K562 (cell line): ENCODE data around the gene METAP1D. TPM values are rescaled to one million over a fixed set of nuclear protein-coding genes. Genes with fewer than 3 reads are reported as not detected.

Experiments used
- CHCHD3 ChIP-seq: fragments of 250-450 bp; sonication (Bioruptor Pico); IDR thresholded peaks from 2 replicates; pipeline ENCODE4 v2.1.2; 2022; ENCODE audit warnings: mild to moderate bottlenecking
- CREB3L1 ChIP-seq: fragments of 450-650 bp; IDR thresholded peaks from 2 replicates; pipeline ENCODE4 v1.6.1; 2014; ENCODE audit warnings: low read depth, mild to moderate bottlenecking, moderate library complexity, borderline replicate concordance
- CREBBP ChIP-seq: IDR thresholded peaks from one replicate; pipeline ENCODE4 v1.6.1; 2012; ENCODE audit warnings: low read depth, mild to moderate bottlenecking, control low read depth, inconsistent platforms, low read length
- CXXC5 ChIP-seq: fragments of 250-450 bp; sonication (Bioruptor Pico); IDR thresholded peaks from 2 replicates; pipeline ENCODE4 v1.8.0; 2022; ENCODE audit warnings: inconsistent platforms, mild to moderate bottlenecking, moderate library complexity
- GATAD2A ChIP-seq: fragments of 450-650 bp; IDR thresholded peaks from 2 replicates; pipeline ENCODE4 v1.6.1; 2017
- HCFC1 ChIP-seq: IDR thresholded peaks from 2 replicates; pipeline ENCODE4 v1.6.1; 2012; ENCODE audit warnings: low read depth, low read length, improper control_type of control experiment
- HDGF ChIP-seq: fragments of 450-650 bp; IDR thresholded peaks from 2 replicates; pipeline ENCODE4 v1.6.1; 2016
- HMGXB4 ChIP-seq: sonication (generic); formaldehyde crosslinking; IDR thresholded peaks from 2 replicates; pipeline ENCODE4 v1.8.1; 2023; ENCODE audit warnings: mild to moderate bottlenecking, missing genetic modification reagents
- KDM2B ChIP-seq: fragments of 250-450 bp; sonication (Bioruptor Pico); IDR thresholded peaks from 2 replicates; pipeline ENCODE4 v1.8.0; 2021; ENCODE audit warnings: mild to moderate bottlenecking, moderate library complexity
- MECOM ChIP-seq: fragments of 250-450 bp; sonication (Bioruptor Pico); IDR thresholded peaks from 2 replicates; pipeline ENCODE4 v1.8.0; 2022; ENCODE audit warnings: inconsistent platforms
- MLLT1 ChIP-seq, 2 experiments: fragments of 450-650 bp; IDR thresholded peaks; 2 replicates each; pipeline ENCODE4 v1.6.1; 2016
- NR1H2 ChIP-seq: sonication (generic); formaldehyde crosslinking; IDR thresholded peaks from 2 replicates; pipeline ENCODE4 v1.4.0; 2020; ENCODE audit warnings: mild to moderate bottlenecking, missing genetic modification reagents
- PHF21A ChIP-seq: fragments of 450-650 bp; IDR thresholded peaks from 2 replicates; pipeline ENCODE4 v1.6.1; 2017; ENCODE audit warnings: low read depth, borderline replicate concordance
- POLR2A ChIP-seq: fragments of 450-650 bp; conservative IDR thresholded peaks from 2 replicates; pipeline ENCODE4 v1.6.1; 2016
- PTTG1 ChIP-seq: fragments of 450-650 bp; IDR thresholded peaks from 2 replicates; pipeline ENCODE4 v1.6.1; 2016; ENCODE audit warnings: low read depth, mild to moderate bottlenecking, missing genetic modification characterization, missing compliant biosample characterization
- TBP ChIP-seq: optimal IDR thresholded peaks from 2 replicates; pipeline ENCODE3; 2011; ENCODE audit warnings: low read depth, low read length, improper control_type of control experiment
- U2AF2 ChIP-seq: fragments of 200-400 bp; formaldehyde crosslinking; optimal IDR thresholded peaks from 2 replicates; pipeline ENCODE3; 2017; ENCODE audit warnings: low read depth, mild to moderate bottlenecking, low read length
- ZBED1 ChIP-seq: IDR thresholded peaks from 2 replicates; pipeline ENCODE4 v1.6.1; 2014
- ZC3H11A ChIP-seq: IDR thresholded peaks from 2 replicates; pipeline ENCODE4 v1.6.1; 2012; ENCODE audit warnings: low read depth, low read length, improper control_type of control experiment
- ZNF175 ChIP-seq: fragments of 200-800 bp; sonication (Bioruptor generic); IDR thresholded peaks from 2 replicates; pipeline ENCODE4 v1.6.1; 2016; ENCODE audit warnings: low read depth, mild to moderate bottlenecking, missing genetic modification characterization, missing compliant biosample characterization
- ZNF354B ChIP-seq: fragments of 250-450 bp; sonication (Bioruptor Pico); IDR thresholded peaks from 2 replicates; pipeline ENCODE4 v1.4.0; 2020
- ZNF511 ChIP-seq: sonication (generic); formaldehyde crosslinking; IDR thresholded peaks from 2 replicates; pipeline ENCODE4 v1.8.0; 2022; ENCODE audit warnings: mild to moderate bottlenecking, missing genetic modification reagents
- ZNF583 ChIP-seq: fragments of 250-450 bp; sonication (Bioruptor Pico); IDR thresholded peaks from 2 replicates; pipeline ENCODE4 v1.4.0; 2020
- ZNF586 ChIP-seq: fragments of 450-650 bp; formaldehyde crosslinking; conservative IDR thresholded peaks from 2 replicates; pipeline ENCODE4 v1.4.0; 2020; ENCODE audit warnings: mild to moderate bottlenecking, moderate library complexity
- ZNF707 ChIP-seq: fragments of 250-450 bp; sonication (Bioruptor Pico); conservative IDR thresholded peaks from 2 replicates; pipeline ENCODE4 v1.8.0; 2022; ENCODE audit warnings: inconsistent platforms, mild to moderate bottlenecking, moderate library complexity
- ZNF764 ChIP-seq: fragments of 250-450 bp; sonication (Bioruptor Pico); IDR thresholded peaks from 2 replicates; pipeline ENCODE4 v1.4.0; 2020; ENCODE audit warnings: low read depth, mild to moderate bottlenecking, moderate library complexity
- ZNF766 ChIP-seq: fragments of 200-800 bp; sonication (Bioruptor generic); conservative IDR thresholded peaks from 2 replicates; pipeline ENCODE4 v1.6.1; 2016; ENCODE audit warnings: missing genetic modification characterization, missing compliant biosample characterization
- polyA plus RNA-seq, 8 experiments: library from polyadenylated mRNA; depleted of rRNA in 4 of 8; stranded (reverse) in 5 of 8; unstranded in 3 of 8; fragments of >200 nt; fragmentation: Nextera tagmentation in 2 of 8; fragmentation: Illumina TruSeq in 1 of 8; extraction: Ambion mirVana in 2 of 8; extraction: Trizol in 1 of 8; gene quantifications; 2 replicates each; pipeline versions ENCODE4 v1.2.1 to v1.2.3, GENCODE V29; 2011 to 2014; ENCODE audit warnings: inconsistent platforms in 1 of 8, missing spikeins in 1 of 8
- total RNA-seq, 7 experiments: library from RNA; depleted of rRNA in 6 of 7; stranded (reverse); fragments of >200 nt in 6 of 7; fragmentation: Illumina TruSeq in 2 of 7; extraction: Trizol in 2 of 7; gene quantifications; 2 replicates each; pipeline versions ENCODE4 v1.2.1 to v1.2.3, GENCODE V29; 2011 to 2021; ENCODE audit warnings: low replicate concordance in 1 of 7

METAP1D gene
- total and polyA plus RNA-seq, 9 of the 15 experiments (the other 6 are each of a cell fraction or from before 2014, with no cell fraction given), result 8.0 to 23.4 (median 15.7) TPM

- no peak for TF ChIP-seq CREB3L1
- no peak for TF ChIP-seq TBP
- no peak for TF ChIP-seq CHCHD3
- no peak; the same call in none of the 2 replicates for TF ChIP-seq CXXC5 (CRISPR knock-in tag)
- no peak for TF ChIP-seq ZNF764 (CRISPR knock-in tag)
- no peak for TF ChIP-seq PHF21A
- no peak for TF ChIP-seq ZNF354B
- TF ChIP-seq ZNF175 (CRISPR knock-in tag), result no peak
- TF ChIP-seq GATAD2A, result no peak
- no peak for TF ChIP-seq HMGXB4 (CRISPR knock-in tag)
- no peak for TF ChIP-seq U2AF2
- no peak for TF ChIP-seq ZNF586 (CRISPR knock-in tag)
- TF ChIP-seq MLLT1 (IDR thresholded peaks at IDR 0.05), result peak in 1 of 2 experiments; percentile 56; a peak in 2 of 4 replicates
- TF ChIP-seq ZNF766 (CRISPR knock-in tag), result peak; percentile 75
- TF ChIP-seq CREBBP, result no peak
- no peak for TF ChIP-seq NR1H2 (CRISPR knock-in tag)
- TF ChIP-seq POLR2A, result no peak
- TF ChIP-seq ZNF583 (CRISPR knock-in tag), result no peak
- TF ChIP-seq KDM2B (CRISPR knock-in tag), result no peak
- TF ChIP-seq ZNF707 (CRISPR knock-in tag), result no peak
- TF ChIP-seq ZNF511, result no peak
- TF ChIP-seq HCFC1, result no peak
- TF ChIP-seq ZC3H11A, result no peak
- TF ChIP-seq ZBED1, result no peak
- TF ChIP-seq MECOM (CRISPR knock-in tag), result no peak
- no peak for TF ChIP-seq HDGF
- TF ChIP-seq PTTG1 (tag), result no peak
These were observed 49.1 kb downstream of the METAP1D start (continued) for GRCh38 chr2:172048508-172049503.
